Measurements from ENCODE around the gene KRTAP2-1.
"Not testable (repeated sequence)": the region's sequence is repeated elsewhere in the genome, so short reads cannot be mapped to it uniquely, and the experiment has no call there.

DNA sequence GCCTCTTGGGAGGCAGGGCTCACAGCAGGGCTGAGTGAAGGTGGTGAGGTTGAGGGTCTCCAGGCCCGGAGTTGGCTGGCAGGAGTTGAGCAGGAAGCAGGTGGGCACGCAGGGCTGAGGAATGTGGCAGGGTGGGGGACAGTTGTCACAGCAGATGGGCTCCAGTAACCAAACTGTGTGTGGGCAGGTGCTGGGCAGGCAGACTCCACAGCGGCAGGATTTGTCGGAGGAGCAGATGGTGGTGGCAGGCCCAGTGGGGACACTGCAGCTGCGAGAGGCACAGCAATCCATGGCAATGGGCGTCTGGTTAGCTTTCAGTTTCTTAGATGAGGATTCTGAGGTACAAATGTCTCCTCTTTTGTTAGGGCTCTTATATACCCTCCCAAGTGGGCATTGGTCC, 47.6 kb downstream of the KRTAP2-1 start, which contains the start of gene KRTAP3-2:
- not testable (repeated sequence) for TF ChIP-seq CTCF (conservative IDR thresholded peaks at IDR 0.05; ENCODE audit: low read length); EZH2phosphoT487 (IDR thresholded peaks at IDR 0.05; ENCODE audit: borderline replicate concordance, low read depth, low read length)
